IMR-90 (cell line): Measurements from ENCODE around the gene CLIC5. TPM values are rescaled to one million over a fixed set of nuclear protein-coding genes. Genes with fewer than 3 reads are reported as not detected.

Experiments
- ATAC-seq: fragments of 200-7000 bp; cut with Tn5 transposase; 2 replicates; pipeline ENCODE4 v1.9.1; 2020; ENCODE audit warnings: low read depth, mild to moderate bottlenecking, moderate library complexity
- BruUV-seq: library from RNA; stranded (reverse); fragments of 400-500 nt; replicated peaks from 2 replicates; lab custom pipeline; 2021; lab: Mats Ljungman, UMichigan
- CTCF ChIA-PET: fragments of 300-600 bp; formaldehyde crosslinking; extraction: SDS; loops from one replicate; lab custom pipeline; 2021; ENCODE audit warnings: antibody characterized with exemption; lab: Yijun Ruan, JAX
- POLR2A ChIA-PET: fragments of 300-600 bp; sonication (Branson Sonifier 250); formaldehyde crosslinking; loops from one replicate; lab custom pipeline; 2022; ENCODE audit warnings: antibody characterized with exemption; ENCODE audit not compliant: unreplicated experiment; lab: Charles Lee
- DNase-seq: peaks from one replicate; pipeline ENCODE4 v3.0.0; 2013
- H2AFZ ChIP-seq: replicated peaks from 2 replicates; pipeline ENCODE3; 2013; ENCODE audit warnings: low read length, mild to moderate bottlenecking; ENCODE audit not compliant: poor library complexity
- H2AK5ac ChIP-seq: 2 replicates; pipeline ENCODE4 v1.6.1; 2013; ENCODE audit warnings: low read depth, low read length, inconsistent platforms
- H2AK9ac ChIP-seq: replicated peaks from 2 replicates; pipeline ENCODE3; 2013; ENCODE audit warnings: mild to moderate bottlenecking, low read depth, low read length, moderate library complexity; ENCODE audit not compliant: poor library complexity
- H2BK120ac ChIP-seq: 2 replicates; pipeline ENCODE4 v1.6.1; 2013; ENCODE audit warnings: low read depth, low read length, inconsistent platforms
- H2BK15ac ChIP-seq: 3 replicates; pipeline ENCODE4 v1.6.1; 2013; ENCODE audit warnings: low read depth, low read length, inconsistent platforms
- H2BK20ac ChIP-seq: 2 replicates; pipeline ENCODE4 v1.6.1; 2013; ENCODE audit warnings: low read depth, mild to moderate bottlenecking, inconsistent platforms, low read length, moderate library complexity
- H2BK5ac ChIP-seq: 2 replicates; pipeline ENCODE4 v1.6.1; 2013; ENCODE audit warnings: mild to moderate bottlenecking, low read depth, low read length, inconsistent platforms; ENCODE audit not compliant: poor library complexity, severe bottlenecking
- H3K14ac ChIP-seq: replicated peaks from 2 replicates; pipeline ENCODE4 v1.6.1; 2013; ENCODE audit warnings: low read depth, low read length, inconsistent platforms
- H3K18ac ChIP-seq: 2 replicates; pipeline ENCODE4 v1.6.1; 2013; ENCODE audit warnings: low read depth, low read length, control low read depth
- H3K23ac ChIP-seq: 2 replicates; pipeline ENCODE4 v1.6.1; 2013; ENCODE audit warnings: low read depth, low read length, inconsistent platforms
- H3K27ac ChIP-seq: 2 replicates; pipeline ENCODE4 v1.5.1; 2013; ENCODE audit warnings: mild to moderate bottlenecking, control low read depth, low read length; ENCODE audit not compliant: insufficient read depth
- H3K27me3 ChIP-seq: 2 replicates; pipeline ENCODE4 v1.6.1; 2013; ENCODE audit warnings: low read length; ENCODE audit not compliant: control insufficient read depth, insufficient read depth
- H3K36me3 ChIP-seq: 2 replicates; pipeline ENCODE4 v1.6.1; 2013; ENCODE audit warnings: low read length, mixed read lengths; ENCODE audit not compliant: control insufficient read depth, insufficient read depth
- H3K4ac ChIP-seq: 2 replicates; pipeline ENCODE4 v1.6.1; 2013; ENCODE audit warnings: low read depth, low read length, inconsistent platforms
- H3K4me1 ChIP-seq: 2 replicates; pipeline ENCODE4 v1.6.1; 2013; ENCODE audit warnings: low read length, mixed read lengths; ENCODE audit not compliant: control insufficient read depth, insufficient read depth
- H3K4me2 ChIP-seq: 2 replicates; pipeline ENCODE4 v1.6.1; 2013; ENCODE audit warnings: low read depth, mild to moderate bottlenecking, control low read depth, low read length, moderate library complexity
- H3K4me3 ChIP-seq: 2 replicates; pipeline ENCODE4 v1.5.1; 2013; ENCODE audit warnings: low read depth, mild to moderate bottlenecking, control low read depth, low read length, moderate library complexity; ENCODE audit not compliant: insufficient read depth
- H3K56ac ChIP-seq: 2 replicates; pipeline ENCODE4 v1.6.1; 2013; ENCODE audit warnings: low read length, inconsistent platforms; ENCODE audit not compliant: insufficient read depth; ENCODE audit errors: extremely low read depth
- H3K79me1 ChIP-seq, 2 experiments: 2 replicates each; pipeline ENCODE4 v1.6.1; 2013; ENCODE audit warnings: low read length in 2 of 2, inconsistent platforms in 1 of 2, low read depth in 1 of 2
- H3K9ac ChIP-seq: 2 replicates; pipeline ENCODE4 v1.6.1; 2013; ENCODE audit warnings: low read depth, low read length, control low read depth
- H3K9me1 ChIP-seq: 2 replicates; pipeline ENCODE4 v1.6.1; 2013; ENCODE audit warnings: low read length, inconsistent platforms; ENCODE audit not compliant: insufficient read depth
- H3K9me3 ChIP-seq: 2 replicates; pipeline ENCODE4 v1.6.1; 2013; ENCODE audit warnings: low read length; ENCODE audit not compliant: control insufficient read depth, insufficient read depth
- H4K20me1 ChIP-seq: 2 replicates; pipeline ENCODE4 v1.6.1; 2013; ENCODE audit warnings: low read length, inconsistent platforms; ENCODE audit not compliant: insufficient read depth
- H4K5ac ChIP-seq: 2 replicates; pipeline ENCODE4 v1.6.1; 2013; ENCODE audit warnings: mild to moderate bottlenecking, low read depth, low read length, control low read depth
- H4K8ac ChIP-seq, 2 experiments: 2 replicates each; pipeline ENCODE4 v1.6.1; 2013; ENCODE audit warnings: low read depth in 2 of 2, low read length in 2 of 2, control low read depth in 1 of 2, inconsistent platforms in 1 of 2
- H4K91ac ChIP-seq: 2 replicates; pipeline ENCODE4 v1.6.1; 2013; ENCODE audit warnings: low read depth, low read length, inconsistent platforms; ENCODE audit not compliant: insufficient read depth
- CHD1 ChIP-seq: IDR thresholded peaks from 2 replicates; pipeline ENCODE4 v1.6.1; 2012; ENCODE audit warnings: low read depth, low read length, improper control_type of control experiment
- FOS ChIP-seq: fragments of 150-350 bp; IDR thresholded peaks from 2 replicates; pipeline ENCODE4 v1.6.1; 2016; ENCODE audit warnings: low read depth, low read length
- MAZ ChIP-seq: IDR thresholded peaks from 2 replicates; pipeline ENCODE4 v1.6.1; 2012; ENCODE audit warnings: low read depth, mild to moderate bottlenecking, low read length, improper control_type of control experiment, moderate library complexity, borderline replicate concordance
- RAD21 ChIP-seq: IDR thresholded peaks from 2 replicates; pipeline ENCODE4 v1.6.1; 2012; ENCODE audit warnings: low read length, improper control_type of control experiment
- RFX5 ChIP-seq: IDR thresholded peaks from 2 replicates; pipeline ENCODE4 v1.8.0; 2012; ENCODE audit warnings: low read depth, mild to moderate bottlenecking, low read length, moderate library complexity
- USF2 ChIP-seq: fragments of 150-350 bp; IDR thresholded peaks from 2 replicates; pipeline ENCODE4 v1.6.1; 2017; ENCODE audit warnings: mild to moderate bottlenecking, antibody characterized with exemption, low read length, low read depth
- WGBS, 2 experiments: methylation state at CpG; one replicate each; pipeline versions ENCODE4 v1.1.5 to v1.1.7; 2013; ENCODE audit warnings: missing lambda C conversion rate in 2 of 2; ENCODE audit not compliant: insufficient read length in 1 of 2; ENCODE audit errors: extremely low coverage in 2 of 2; 5-methylcytosine and 5-hydroxymethylcytosine counted together
- dilution Hi-C: fragments of 300-500 bp; cut with HindIII; formaldehyde crosslinking; loops from one replicate; pipeline ENCODE4 v1.14.3; 2018; ENCODE audit warnings: low sequenced_read_pairs; ENCODE audit not compliant: unreplicated experiment
- in situ Hi-C: fragments of 300-500 bp; cut with MboI; formaldehyde crosslinking; loops from 3 replicates; pipeline ENCODE4 v1.14.3; 2019; ENCODE audit warnings: low sequenced_read_pairs, inconsistent platforms, mixed read lengths
- intact Hi-C: fragments of 100-400 bp; cut with micrococcal nuclease; formaldehyde crosslinking; loops from 2 replicates; pipeline ENCODE4 v1.10.0; 2022
- polyA plus RNA-seq, 3 experiments: library from polyadenylated mRNA; depleted of rRNA; stranded (reverse); fragments of >200 nt; gene quantifications; 2 replicates each; pipeline ENCODE4 v1.2.3, GENCODE V29; 2012; ENCODE audit warnings: low replicate concordance in 1 of 3
- total RNA-seq: library from RNA; depleted of rRNA; stranded (reverse); fragments of >200 nt; gene quantifications from 2 replicates; pipeline ENCODE4 v1.2.3, GENCODE V29; 2012

The CLIC5 gene
- total and polyA plus RNA-seq, 2 of the 4 experiments (the other 2 are of a cell fraction) = not detected

- BruUV-seq = no TSS peak
- no peaks in the 10 kb centered on the region for H3K4me1 ChIP-seq
- no peak overlapping the region for H3K14ac ChIP-seq
- TF ChIP-seq FOS (no peak), MAZ (no peak), RFX5 (no peak), CHD1 (no peak), RAD21 (no peak), USF2 (no peak)
- intact Hi-C loops = no loop called here
- no peaks in the 10 kb centered on the region for H3K27me3 ChIP-seq
- no peaks in the 10 kb centered on the region for H3K36me3 ChIP-seq
- H4K91ac ChIP-seq = no peak overlapping the region
- no peak overlapping the region for H4K5ac ChIP-seq
- H2BK20ac ChIP-seq = no peak overlapping the region
- no peak overlapping the region for H3K27ac ChIP-seq
- no peak overlapping the region for H3K4ac ChIP-seq
- no peaks in the 10 kb centered on the region for H3K79me1 ChIP-seq
- no peak overlapping the region for H3K4me3 ChIP-seq
- H3K9me3 ChIP-seq = no peaks in the 10 kb centered on the region
- H3K18ac ChIP-seq = no peak overlapping the region
- H2AFZ ChIP-seq = no peak overlapping the region
- ChIA-PET CTCF (no interaction called here), POLR2A (no interaction called here)
- ATAC-seq (no peak), DNase-seq (no peak)
- H3K23ac ChIP-seq = no peak overlapping the region
- in situ Hi-C loops = no loop called here
- no peak overlapping the region for H4K8ac ChIP-seq
- dilution Hi-C loops = no loop called here
- H3K4me2 ChIP-seq = no peak overlapping the region
- H2BK15ac ChIP-seq = no peak overlapping the region
- H2BK120ac ChIP-seq = no peak overlapping the region
- H2BK5ac ChIP-seq = no peak overlapping the region
- no peak overlapping the region for H3K56ac ChIP-seq
- no CpG with 5 or more reads among the region's 7 CpGs for WGBS, 2 experiments
- no peak overlapping the region for H3K9ac ChIP-seq
- H2AK9ac ChIP-seq = no peak overlapping the region
- H2AK5ac ChIP-seq = no peak overlapping the region
- no peaks in the 10 kb centered on the region for H3K9me1 ChIP-seq
- H4K20me1 ChIP-seq = no peaks in the 10 kb centered on the region
Observed at GRCh38 chr6:45984347-45984746, 31.3 kb downstream of the CLIC5 start.
